GM18861 (cell line): ENCODE results near the gene RFTN1.

ENCODE experiments used
- ATAC-seq: cut with Tn5 transposase; IDR thresholded peaks from one replicate; pipeline ENCODE4 v1.9.1; 2021; ENCODE audit not compliant: unreplicated experiment

RFTN1 gene

GRCh38 chr3:16513141-16514020, at the start of gene RFTN1:
Gene RFTN1, minus strand, starts transcription at chr3:16513699. Its CDS starts 19,830 bp downstream, at chr3:16493869.
- no peak for ATAC-seq

GRCh38 chr3:16559653-16560365, 46.3 kb upstream of the RFTN1 start:
- no peak for ATAC-seq

GRCh38 chr3:16554126-16554525, 40.6 kb upstream of the RFTN1 start:
- no peak for ATAC-seq

GRCh38 chr3:16552757-16553156, 39.3 kb upstream of the RFTN1 start:
- ATAC-seq = no peak

GRCh38 chr3:16551342-16551976, 38.0 kb upstream of the RFTN1 start:
- no peak for ATAC-seq

GRCh38 chr3:16550676-16551341, 37.3 kb upstream of the RFTN1 start:
- peak; percentile 81 for ATAC-seq

GRCh38 chr3:16550305-16550675, 36.8 kb upstream of the RFTN1 start:
- ATAC-seq = peak; percentile 32

- ATAC-seq = no peak
Observed at GRCh38 chr3:16548721-16549120, 35.2 kb upstream of the RFTN1 start.

- no peak for ATAC-seq
Observed at GRCh38 chr3:16547561-16548357, 34.3 kb upstream of the RFTN1 start.

GRCh38 chr3:16546186-16547010, 32.9 kb upstream of the RFTN1 start:
- no peak for ATAC-seq

GRCh38 chr3:16545413-16546185, 32.1 kb upstream of the RFTN1 start:
- ATAC-seq = no peak

- no peak for ATAC-seq
Observed at GRCh38 chr3:16543242-16543864, 29.9 kb upstream of the RFTN1 start.

- ATAC-seq = no peak
Observed at GRCh38 chr3:16538507-16538906, 25.0 kb upstream of the RFTN1 start.

- no peak for ATAC-seq
Observed at GRCh38 chr3:16536996-16537395, 23.5 kb upstream of the RFTN1 start.

- ATAC-seq = no peak
Observed at GRCh38 chr3:16536344-16536663, 22.8 kb upstream of the RFTN1 start.

- ATAC-seq = no peak
Observed at GRCh38 chr3:16534640-16535262, 21.3 kb upstream of the RFTN1 start.

GRCh38 chr3:16533928-16534574, 20.6 kb upstream of the RFTN1 start:
- ATAC-seq = no peak

GRCh38 chr3:16529264-16529663, 15.8 kb upstream of the RFTN1 start:
- ATAC-seq = no peak
